AG10803 (cell line): ENCODE results near the gene PSMA2.

ENCODE experiments used
- DNase-seq: peaks from one replicate; pipeline ENCODE4 v3.0.0; 2010; ENCODE audit warnings: low read depth
- H3K4me3 ChIP-seq: 2 replicates; pipeline ENCODE4 v1.5.1; 2011; ENCODE audit warnings: mild to moderate bottlenecking, low read length, control low read depth
- TF ChIP-seq, protein P1 (sequence below): conservative IDR thresholded peaks from 2 replicates; pipeline ENCODE4 v1.5.1; 2011; ENCODE audit warnings: mild to moderate bottlenecking, low read length, control low read depth, inconsistent platforms

PSMA2 gene

GRCh38 chr7:42972699-42973500 is 40.9 kb upstream of the PSMA2 start:
- no peak overlapping the region for H3K4me3 ChIP-seq
- TF ChIP-seq, protein P1, sequence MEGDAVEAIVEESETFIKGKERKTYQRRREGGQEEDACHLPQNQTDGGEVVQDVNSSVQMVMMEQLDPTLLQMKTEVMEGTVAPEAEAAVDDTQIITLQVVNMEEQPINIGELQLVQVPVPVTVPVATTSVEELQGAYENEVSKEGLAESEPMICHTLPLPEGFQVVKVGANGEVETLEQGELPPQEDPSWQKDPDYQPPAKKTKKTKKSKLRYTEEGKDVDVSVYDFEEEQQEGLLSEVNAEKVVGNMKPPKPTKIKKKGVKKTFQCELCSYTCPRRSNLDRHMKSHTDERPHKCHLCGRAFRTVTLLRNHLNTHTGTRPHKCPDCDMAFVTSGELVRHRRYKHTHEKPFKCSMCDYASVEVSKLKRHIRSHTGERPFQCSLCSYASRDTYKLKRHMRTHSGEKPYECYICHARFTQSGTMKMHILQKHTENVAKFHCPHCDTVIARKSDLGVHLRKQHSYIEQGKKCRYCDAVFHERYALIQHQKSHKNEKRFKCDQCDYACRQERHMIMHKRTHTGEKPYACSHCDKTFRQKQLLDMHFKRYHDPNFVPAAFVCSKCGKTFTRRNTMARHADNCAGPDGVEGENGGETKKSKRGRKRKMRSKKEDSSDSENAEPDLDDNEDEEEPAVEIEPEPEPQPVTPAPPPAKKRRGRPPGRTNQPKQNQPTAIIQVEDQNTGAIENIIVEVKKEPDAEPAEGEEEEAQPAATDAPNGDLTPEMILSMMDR: no peak
- peak; percentile 100 for DNase-seq

DNA sequence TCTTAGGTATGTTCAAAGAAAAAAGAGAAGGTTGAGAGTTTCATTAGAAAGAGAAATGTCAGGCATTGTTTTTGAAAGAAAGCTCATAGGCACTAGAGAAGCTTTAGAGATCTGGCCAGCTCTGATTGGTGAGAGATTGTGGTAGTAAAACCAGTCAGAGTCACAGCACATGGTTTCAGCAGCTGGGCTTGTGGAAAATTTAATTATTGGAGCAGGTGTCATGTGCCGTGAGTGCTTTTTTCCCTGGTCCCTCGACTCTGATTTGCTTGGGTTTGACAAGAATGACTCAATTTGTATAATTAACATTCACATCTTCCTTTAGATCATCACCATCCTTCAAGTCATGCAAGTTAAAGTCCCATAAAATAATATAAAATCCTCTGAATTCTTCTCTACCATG is 35.4 kb upstream of the PSMA2 start:
- DNase-seq: no peak
- H3K4me3 ChIP-seq: no peak overlapping the region
- TF ChIP-seq, protein P1: no peak

- TF ChIP-seq, protein P1: no peak
- DNase-seq: peak; percentile 7
- H3K4me3 ChIP-seq: no peak overlapping the region
These were observed 33.2 kb upstream of the PSMA2 start for GRCh38 chr7:42964849-42965805.

DNA sequence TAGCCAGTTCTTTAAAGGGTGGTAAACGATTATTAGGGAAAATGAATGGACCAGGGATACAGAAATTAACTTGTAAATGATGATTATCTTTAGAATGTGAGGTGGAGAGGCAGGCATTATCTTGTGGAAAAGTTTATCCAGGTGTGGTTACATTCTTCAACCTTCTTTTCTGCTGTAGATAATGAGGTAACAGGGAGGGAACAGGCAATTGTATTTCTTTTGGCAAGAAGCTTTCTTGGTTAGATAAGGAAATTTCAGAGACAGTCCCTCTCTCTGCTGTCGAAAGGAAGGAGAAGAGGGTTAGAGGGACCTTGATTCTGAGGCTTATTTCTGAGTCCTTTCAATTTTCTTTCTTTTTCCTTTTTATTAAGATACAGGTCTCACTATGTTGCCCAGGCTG is 32.3 kb upstream of the PSMA2 start:
- TF ChIP-seq, protein P1: no peak
- no peak for DNase-seq
- H3K4me3 ChIP-seq: no peak overlapping the region

DNA sequence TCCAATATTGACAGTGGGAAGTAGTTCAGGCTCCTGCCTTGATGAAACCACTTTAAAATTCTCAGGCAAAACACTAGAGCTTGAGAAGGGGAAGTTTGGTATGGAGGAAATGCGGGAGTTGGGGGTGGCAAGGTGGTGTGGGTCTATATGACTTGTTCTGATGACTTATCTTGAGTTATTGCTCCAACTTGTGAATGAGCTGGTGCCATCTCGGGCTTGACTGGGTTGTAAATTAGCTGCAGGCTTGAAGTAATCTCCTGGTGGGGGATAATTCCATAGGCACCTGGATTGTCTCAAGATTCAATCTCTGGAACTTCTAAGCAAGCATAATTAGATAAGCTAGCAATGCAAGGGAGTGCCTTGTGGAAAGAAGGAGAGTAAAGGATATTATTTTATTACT is 29.2 kb upstream of the PSMA2 start:
- TF ChIP-seq, protein P1: no peak
- DNase-seq: no peak

DNA sequence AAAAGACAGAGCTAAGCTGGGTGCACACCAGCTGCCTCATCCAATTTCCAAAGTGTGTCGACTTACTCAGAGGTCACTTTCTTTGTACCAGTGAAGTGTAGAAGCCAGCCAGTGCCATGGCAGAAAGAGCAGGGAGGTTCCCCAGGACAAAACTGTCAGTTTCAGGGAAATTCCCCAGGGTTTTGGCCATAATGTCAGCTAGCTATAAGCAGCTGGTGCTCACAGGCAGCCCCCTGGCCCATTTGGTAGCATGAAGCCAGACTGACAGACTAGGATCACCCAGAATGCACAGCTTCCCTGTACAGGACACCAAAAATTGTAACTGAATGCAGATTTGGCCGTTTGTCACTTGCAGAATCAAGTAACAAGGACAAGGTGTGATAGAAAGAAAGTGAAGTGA is 28.8 kb upstream of the PSMA2 start:
- no peak for DNase-seq
- TF ChIP-seq, protein P1: no peak
- no peak overlapping the region for H3K4me3 ChIP-seq

More for the DNA sequence above, 29.2 kb upstream of the PSMA2 start:
- no peak overlapping the region for H3K4me3 ChIP-seq
